Stimulated activated naive B cell treated with anti-CD40 and anti-IgM and Interleukin-4, amounts not matched to agents 10 μg/mL and 1 μg/mL and 100 μg/mL, for 72 hours (primary cell): ENCODE data around the gene GALK1.
"Not testable (repeated sequence)": the region's sequence is repeated elsewhere in the genome, so short reads cannot be mapped to it uniquely, and the experiment has no call there.

Experiments
- ATAC-seq, 2 donors: fragments of 150-1000 bp; cut with Tn5 transposase; replicated peaks; 2 replicates each; pipeline ENCODE4 v1.10.0; 2021; ENCODE audit warnings: moderate library complexity in 1 of 2
- DNase-seq: peaks from one replicate; pipeline ENCODE4 v3.0.0; 2021
- H3K27ac Mint-ChIP-seq: one replicate; pipeline ENCODE4 v1.8.0; 2022; ENCODE audit warnings: mild to moderate bottlenecking, mixed read lengths
- H3K27me3 Mint-ChIP-seq, 2 donors: one replicate each; pipeline ENCODE4 v1.8.0; 2022; ENCODE audit warnings: mixed read lengths in 2 of 2
- H3K36me3 Mint-ChIP-seq, 2 donors: one replicate each; pipeline ENCODE4 v1.8.0; 2022; ENCODE audit warnings: mixed read lengths in 2 of 2, mild to moderate bottlenecking in 1 of 2
- H3K4me1 Mint-ChIP-seq, 2 donors: one replicate each; pipeline ENCODE4 v1.8.0; 2022; ENCODE audit warnings: mixed read lengths in 2 of 2, mild to moderate bottlenecking in 1 of 2
- H3K4me3 Mint-ChIP-seq, 2 donors: one replicate each; pipeline ENCODE4 v1.8.0; 2022; ENCODE audit warnings: mild to moderate bottlenecking in 2 of 2, mixed read lengths in 2 of 2, moderate library complexity in 1 of 2
- H3K9me3 Mint-ChIP-seq, 2 donors: one replicate each; pipeline ENCODE4 v1.8.0; 2022; ENCODE audit warnings: mixed read lengths in 2 of 2, mild to moderate bottlenecking in 1 of 2

The GALK1 gene

GRCh38 chr17:75778066-75778860 lies 13.3 kb upstream of the GALK1 start:
- Mint-ChIP-seq H3K27ac (peak overlapping the region; percentile 99), H3K4me3 (peak overlapping the region; percentile 90 to 94), H3K4me1 (peaks cover 27 to 55% of the 10 kb centered on the region in 2 donors), H3K36me3 (peaks cover 35 to 51% of the 10 kb centered on the region in 2 donors)
- H3K27me3 Mint-ChIP-seq, DNase-seq, H3K9me3 Mint-ChIP-seq, ATAC-seq: not testable (repeated sequence)

DNA sequence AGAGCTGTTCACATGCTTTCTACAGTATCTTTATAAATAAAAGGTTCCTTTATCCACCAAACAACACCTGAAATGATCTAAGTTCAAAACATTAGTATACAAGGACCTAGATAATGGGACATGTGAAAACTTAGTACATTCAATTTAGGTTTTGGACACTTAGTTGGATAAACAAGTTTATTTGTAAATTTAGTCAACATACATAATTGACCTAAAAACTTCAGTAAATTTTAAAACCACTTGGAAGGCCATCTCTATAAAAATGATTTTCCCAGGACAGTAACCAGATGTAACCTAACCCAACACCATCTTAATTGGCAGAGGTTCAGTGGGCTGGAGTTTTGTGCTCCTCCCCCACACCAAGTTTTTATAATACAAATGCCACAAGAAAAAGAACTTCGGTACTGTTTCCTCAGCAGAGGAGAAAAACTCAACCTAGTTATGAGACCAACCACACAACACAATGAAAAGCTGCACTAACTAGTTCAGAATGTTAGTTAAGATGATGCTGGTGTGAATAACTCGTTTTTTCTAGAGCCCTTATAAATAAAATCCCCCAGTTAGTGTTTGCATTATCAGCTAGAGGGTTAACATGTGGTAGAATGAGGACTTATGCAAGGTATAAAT lies 12.4 kb upstream of the GALK1 start:
- no peak for ATAC-seq
- Mint-ChIP-seq H3K4me1 (peaks cover 23 to 49% of the 10 kb centered on the region in 2 donors), H3K27me3 (peaks cover 5 to 6% of the 10 kb centered on the region in 2 donors), H3K9me3 (no peaks in the 10 kb centered on the region), H3K4me3 (peak overlapping the region; percentile 57 to 62), H3K27ac (peak overlapping the region; percentile 91), H3K36me3 (peaks cover 35 to 51% of the 10 kb centered on the region in 2 donors)
- no peak for DNase-seq

- H3K9me3 Mint-ChIP-seq, result no peaks in the 10 kb centered on the region
- peaks cover 5 to 6% of the 10 kb centered on the region in 2 donors for H3K27me3 Mint-ChIP-seq
- DNase-seq (peak; percentile 47), ATAC-seq (peak; percentile 4 to 17)
- peak overlapping the region; percentile 91 for H3K27ac Mint-ChIP-seq
- H3K36me3 Mint-ChIP-seq, result peaks cover 35 to 51% of the 10 kb centered on the region in 2 donors
- peak overlapping the region; percentile 62 to 77 for H3K4me3 Mint-ChIP-seq
- peaks cover 23 to 53% of the 10 kb centered on the region in 2 donors for H3K4me1 Mint-ChIP-seq
These were observed 11.6 kb upstream of the GALK1 start for GRCh38 chr17:75776386-75777295.

- Mint-ChIP-seq H3K9me3 (no peaks in the 10 kb centered on the region), H3K36me3 (peaks cover 35 to 51% of the 10 kb centered on the region in 2 donors), H3K27ac (peak overlapping the region; percentile 91), H3K27me3 (peaks cover 5 to 6% of the 10 kb centered on the region in 2 donors), H3K4me1 (peaks cover 26 to 57% of the 10 kb centered on the region in 2 donors), H3K4me3 (peak overlapping the region in 1 of 2 donors; percentile 27)
- no peak for ATAC-seq
- no peak for DNase-seq
These were observed 10.1 kb upstream of the GALK1 start for GRCh38 chr17:75774991-75775668.

- no peak for DNase-seq
- Mint-ChIP-seq H3K27me3 (peaks cover 1 to 2% of the 10 kb centered on the region in 2 donors), H3K36me3 (peaks cover 33 to 47% of the 10 kb centered on the region in 2 donors), H3K27ac (peak overlapping the region; percentile 91), H3K4me1 (peaks cover 22 to 51% of the 10 kb centered on the region in 2 donors), H3K4me3 (peak overlapping the region in 1 of 2 donors; percentile 29), H3K9me3 (no peaks in the 10 kb centered on the region)
- no peak for ATAC-seq
These were observed 9.5 kb upstream of the GALK1 start for GRCh38 chr17:75774471-75774990.

- Mint-ChIP-seq H3K9me3 (no peaks in the 10 kb centered on the region), H3K27ac (peak overlapping the region; percentile 79), H3K27me3 (no peaks in the 10 kb centered on the region), H3K4me1 (peaks cover 21 to 49% of the 10 kb centered on the region in 2 donors), H3K4me3 (no peak overlapping the region), H3K36me3 (peaks cover 32 to 45% of the 10 kb centered on the region in 2 donors)
- no peak for DNase-seq
- no peak for ATAC-seq
These were observed 8.9 kb upstream of the GALK1 start for GRCh38 chr17:75773808-75774470.

GRCh38 chr17:75773121-75773807 lies 8.3 kb upstream of the GALK1 start:
- Mint-ChIP-seq H3K36me3 (peaks cover 25 to 38% of the 10 kb centered on the region in 2 donors), H3K27ac (peak overlapping the region; percentile 37), H3K4me3 (no peak overlapping the region), H3K9me3 (no peaks in the 10 kb centered on the region), H3K4me1 (peaks cover 17 to 43% of the 10 kb centered on the region in 2 donors), H3K27me3 (no peaks in the 10 kb centered on the region)
- no peak for ATAC-seq
- DNase-seq, result no peak

GRCh38 chr17:75771334-75772281 lies 6.6 kb upstream of the GALK1 start:
- H3K4me3 Mint-ChIP-seq, result no peak overlapping the region
- H3K4me1 Mint-ChIP-seq, result peaks cover 10 to 26% of the 10 kb centered on the region in 2 donors
- H3K27me3 Mint-ChIP-seq, result no peaks in the 10 kb centered on the region
- ATAC-seq, result no peak
- H3K9me3 Mint-ChIP-seq, result no peaks in the 10 kb centered on the region
- peaks cover 11 to 23% of the 10 kb centered on the region in 2 donors for H3K36me3 Mint-ChIP-seq
- DNase-seq, result no peak
- H3K27ac Mint-ChIP-seq, result peak overlapping the region; percentile 51

DNA sequence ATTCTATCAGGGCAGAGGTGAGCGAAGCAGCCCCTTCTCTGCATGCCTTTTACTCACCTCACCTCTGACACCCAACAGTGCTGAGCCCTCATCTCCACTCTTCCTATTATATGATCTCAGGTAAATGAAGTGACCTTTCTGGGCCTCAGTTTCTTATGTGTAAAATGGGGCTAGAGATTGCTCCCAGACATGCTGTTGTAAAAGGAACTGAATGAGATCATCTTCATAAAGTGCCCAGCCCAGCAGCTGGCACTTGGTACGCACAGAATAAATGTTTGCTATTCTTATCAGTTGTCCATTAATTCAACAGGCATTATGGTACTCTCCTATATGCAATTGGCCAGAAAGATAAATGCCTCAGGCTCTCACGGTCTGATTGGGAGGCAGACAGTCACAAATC lies 4.5 kb upstream of the GALK1 start:
- H3K4me3 Mint-ChIP-seq, result no peak overlapping the region
- ATAC-seq, result no peak
- DNase-seq, result no peak
- H3K4me1 Mint-ChIP-seq, result peaks cover 8 to 20% of the 10 kb centered on the region in 2 donors
- H3K9me3 Mint-ChIP-seq, result no peaks in the 10 kb centered on the region
- no peaks in the 10 kb centered on the region for H3K27me3 Mint-ChIP-seq
- H3K36me3 Mint-ChIP-seq, result peaks cover 3% of the 10 kb centered on the region in 2 donors
- H3K27ac Mint-ChIP-seq, result no peak overlapping the region

DNA sequence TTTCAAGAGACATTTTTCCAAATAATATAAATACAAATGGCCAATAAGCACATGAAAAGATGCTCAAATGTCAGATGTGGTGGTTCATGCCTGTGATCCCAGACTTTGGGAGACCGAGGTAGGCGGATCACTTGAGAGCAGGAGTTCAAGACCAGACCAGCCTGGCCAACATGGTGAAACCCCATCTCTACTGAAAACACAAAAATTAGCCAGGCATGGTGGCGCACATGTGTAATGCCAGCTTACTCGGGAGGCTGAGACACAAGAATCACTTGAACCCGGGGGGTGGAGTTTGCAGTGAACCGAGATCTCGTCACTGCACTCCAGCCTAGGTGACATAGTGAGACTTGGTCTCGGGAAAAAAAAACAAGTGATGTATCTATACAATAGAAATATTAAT lies 2.9 kb upstream of the GALK1 start:
- H3K27ac Mint-ChIP-seq, result no peak overlapping the region
- ATAC-seq, result no peak

GRCh38 chr17:75765981-75766380 lies 989 bp upstream of the GALK1 start:
- no peaks in the 10 kb centered on the region for H3K27me3 Mint-ChIP-seq
- H3K27ac Mint-ChIP-seq, result peak overlapping the region; percentile 79

More for the DNA sequence above, 2.9 kb upstream of the GALK1 start:
- Mint-ChIP-seq H3K4me1 (peaks cover 15 to 32% of the 10 kb centered on the region in 2 donors), H3K9me3 (no peaks in the 10 kb centered on the region), H3K27me3 (no peaks in the 10 kb centered on the region), H3K36me3 (no peaks in the 10 kb centered on the region), H3K4me3 (no peak overlapping the region)
- DNase-seq, result no peak

DNA sequence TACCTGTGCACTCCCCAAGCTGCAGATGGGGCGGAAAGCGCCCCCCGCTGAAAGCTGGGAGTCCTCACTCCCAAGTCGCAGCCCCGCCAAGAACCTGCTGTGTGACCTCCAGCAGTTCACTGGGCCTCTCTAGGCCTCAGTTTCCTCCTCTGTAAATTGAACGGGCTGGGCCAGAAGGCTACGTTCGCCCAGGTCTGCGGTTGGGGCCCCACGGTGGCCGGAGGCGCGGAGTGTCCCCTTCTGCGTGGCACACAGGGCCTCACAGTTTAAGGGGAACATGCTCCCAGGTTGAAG lies 628 bp downstream of the GALK1 start:
- peak overlapping the region; percentile 86 for H3K4me3 Mint-ChIP-seq
- no peaks in the 10 kb centered on the region for H3K9me3 Mint-ChIP-seq
- peak overlapping the region; percentile 93 for H3K27ac Mint-ChIP-seq
- ATAC-seq, result no peak
- H3K4me1 Mint-ChIP-seq, result peaks cover 15 to 32% of the 10 kb centered on the region in 2 donors
- DNase-seq, result no peak
- peaks cover 1 to 7% of the 10 kb centered on the region in 2 donors for H3K36me3 Mint-ChIP-seq
- no peaks in the 10 kb centered on the region for H3K27me3 Mint-ChIP-seq

More at GRCh38 chr17:75765981-75766380, 989 bp upstream of the GALK1 start:
- H3K36me3 Mint-ChIP-seq, result peaks cover 1 to 6% of the 10 kb centered on the region in 2 donors
- H3K4me1 Mint-ChIP-seq, result peaks cover 15 to 32% of the 10 kb centered on the region in 2 donors
- H3K4me3 Mint-ChIP-seq, result peak overlapping the region in 1 of 2 donors; percentile 48
- DNase-seq (no peak), ATAC-seq (no peak)
- H3K9me3 Mint-ChIP-seq, result no peaks in the 10 kb centered on the region
